ENCODE results near the gene DGAT2. TPM values are rescaled to one million over a fixed set of nuclear protein-coding genes. Genes with fewer than 3 reads are reported as not detected.

The DGAT2 gene
- total RNA-seq, 1 donor = 3.6 TPM

DNA sequence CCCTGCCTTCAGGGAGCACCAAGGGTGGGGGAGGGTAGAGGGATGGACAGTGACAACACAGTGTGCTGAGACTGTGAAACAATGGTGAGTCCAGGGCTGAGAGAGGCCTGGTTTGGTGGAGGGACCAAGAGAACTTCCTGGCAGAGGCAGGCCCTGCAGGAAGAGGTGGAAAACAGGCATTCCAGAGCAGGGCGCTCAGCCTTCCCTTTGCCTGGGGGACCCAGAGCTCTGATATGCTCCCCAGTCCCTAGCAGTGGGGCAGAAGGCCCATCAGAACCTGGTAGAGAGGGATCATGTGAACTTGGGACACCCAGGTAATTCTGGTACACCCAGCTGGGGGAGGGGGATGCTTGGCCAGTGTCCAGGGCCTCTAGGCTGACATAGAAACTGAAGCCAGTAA lies 29.2 kb downstream of the DGAT2 start:
- no peak overlapping the region for H3K27ac ChIP-seq (ENCODE audit: low read depth, low read length)
- no peaks in the 10 kb centered on the region for H4K20me1 ChIP-seq (ENCODE audit: insufficient read depth, low read length)
- peak; percentile 42 for DNase-seq (ENCODE audit: insufficient read length, low spot score, missing footprints)
- H3K27me3 ChIP-seq (ENCODE audit: insufficient read depth, low read length) = no peaks in the 10 kb centered on the region
- H3K79me2 ChIP-seq (ENCODE audit: insufficient read depth, low read length) = no peaks in the 10 kb centered on the region
- H3K36me3 ChIP-seq (ENCODE audit: insufficient read depth, low read length) = no peaks in the 10 kb centered on the region
- no peak for TF ChIP-seq CTCF (IDR thresholded peaks at IDR 0.05; ENCODE audit: extremely low read depth, low read depth, low read length)
- peak overlapping the region; percentile 60 for H2AFZ ChIP-seq (ENCODE audit: low read length)
- H3K9me3 ChIP-seq (ENCODE audit: low read depth, low read length) = no peaks in the 10 kb centered on the region
- peaks cover 3% of the 10 kb centered on the region for H3K4me1 ChIP-seq (ENCODE audit: insufficient read depth, low read length)
- H3K4me3 ChIP-seq (ENCODE audit: insufficient read depth, low read length) = no peak overlapping the region
- no peak overlapping the region for H3K4me2 ChIP-seq (ENCODE audit: insufficient read depth, low read length)

GRCh38 chr11:75800136-75800675 lies 31.6 kb downstream of the DGAT2 start:
- DNase-seq (ENCODE audit: insufficient read length, low spot score, missing footprints) = no peak
- TF ChIP-seq CTCF (IDR thresholded peaks at IDR 0.05; ENCODE audit: extremely low read depth, low read depth, low read length) = no peak
- Histone ChIP-seq H3K27me3 (ENCODE audit: insufficient read depth, low read length) (no peaks in the 10 kb centered on the region), H3K4me1 (ENCODE audit: insufficient read depth, low read length) (peaks cover 3% of the 10 kb centered on the region), H3K79me2 (ENCODE audit: insufficient read depth, low read length) (no peaks in the 10 kb centered on the region), H3K4me3 (ENCODE audit: insufficient read depth, low read length) (no peak overlapping the region), H3K36me3 (ENCODE audit: insufficient read depth, low read length) (no peaks in the 10 kb centered on the region), H3K4me2 (ENCODE audit: insufficient read depth, low read length) (no peak overlapping the region), H2AFZ (ENCODE audit: low read length) (no peak overlapping the region), H4K20me1 (ENCODE audit: insufficient read depth, low read length) (no peaks in the 10 kb centered on the region), H3K9me3 (ENCODE audit: low read depth, low read length) (no peaks in the 10 kb centered on the region), H3K27ac (ENCODE audit: low read depth, low read length) (no peak overlapping the region)

DNA sequence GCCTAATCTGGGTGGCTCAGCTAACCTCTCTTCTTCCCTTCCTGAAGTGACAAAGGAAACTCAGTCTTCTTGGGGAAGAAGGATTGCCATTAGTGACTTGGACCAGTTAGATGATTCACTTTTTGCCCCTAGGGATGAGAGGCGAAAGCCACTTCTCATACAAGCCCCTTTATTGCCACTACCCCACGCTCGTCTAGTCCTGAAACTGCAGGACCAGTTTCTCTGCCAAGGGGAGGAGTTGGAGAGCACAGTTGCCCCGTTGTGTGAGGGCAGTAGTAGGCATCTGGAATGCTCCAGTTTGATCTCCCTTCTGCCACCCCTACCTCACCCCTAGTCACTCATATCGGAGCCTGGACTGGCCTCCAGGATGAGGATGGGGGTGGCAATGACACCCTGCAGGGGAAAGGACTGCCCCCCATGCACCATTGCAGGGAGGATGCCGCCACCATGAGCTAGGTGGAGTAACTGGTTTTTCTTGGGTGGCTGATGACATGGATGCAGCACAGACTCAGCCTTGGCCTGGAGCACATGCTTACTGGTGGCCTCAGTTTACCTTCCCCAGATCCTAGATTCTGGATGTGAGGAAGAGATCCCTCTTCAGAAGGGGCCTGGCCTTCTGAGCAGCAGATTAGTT lies 32.3 kb downstream of the DGAT2 start:
- H3K27ac ChIP-seq (ENCODE audit: low read depth, low read length) = no peak overlapping the region
- DNase-seq (ENCODE audit: insufficient read length, low spot score, missing footprints) = peak; percentile 18
- H3K9me3 ChIP-seq (ENCODE audit: low read depth, low read length) = no peaks in the 10 kb centered on the region
- no peaks in the 10 kb centered on the region for H3K79me2 ChIP-seq (ENCODE audit: insufficient read depth, low read length)
- no peaks in the 10 kb centered on the region for H4K20me1 ChIP-seq (ENCODE audit: insufficient read depth, low read length)
- peaks cover 3% of the 10 kb centered on the region for H3K4me1 ChIP-seq (ENCODE audit: insufficient read depth, low read length)
- H2AFZ ChIP-seq (ENCODE audit: low read length) = no peak overlapping the region
- TF ChIP-seq CTCF (IDR thresholded peaks at IDR 0.05; ENCODE audit: extremely low read depth, low read depth, low read length) = no peak
- H3K4me3 ChIP-seq (ENCODE audit: insufficient read depth, low read length) = no peak overlapping the region
- H3K27me3 ChIP-seq (ENCODE audit: insufficient read depth, low read length) = no peaks in the 10 kb centered on the region
- H3K36me3 ChIP-seq (ENCODE audit: insufficient read depth, low read length) = no peaks in the 10 kb centered on the region
- H3K4me2 ChIP-seq (ENCODE audit: insufficient read depth, low read length) = no peak overlapping the region

DNA sequence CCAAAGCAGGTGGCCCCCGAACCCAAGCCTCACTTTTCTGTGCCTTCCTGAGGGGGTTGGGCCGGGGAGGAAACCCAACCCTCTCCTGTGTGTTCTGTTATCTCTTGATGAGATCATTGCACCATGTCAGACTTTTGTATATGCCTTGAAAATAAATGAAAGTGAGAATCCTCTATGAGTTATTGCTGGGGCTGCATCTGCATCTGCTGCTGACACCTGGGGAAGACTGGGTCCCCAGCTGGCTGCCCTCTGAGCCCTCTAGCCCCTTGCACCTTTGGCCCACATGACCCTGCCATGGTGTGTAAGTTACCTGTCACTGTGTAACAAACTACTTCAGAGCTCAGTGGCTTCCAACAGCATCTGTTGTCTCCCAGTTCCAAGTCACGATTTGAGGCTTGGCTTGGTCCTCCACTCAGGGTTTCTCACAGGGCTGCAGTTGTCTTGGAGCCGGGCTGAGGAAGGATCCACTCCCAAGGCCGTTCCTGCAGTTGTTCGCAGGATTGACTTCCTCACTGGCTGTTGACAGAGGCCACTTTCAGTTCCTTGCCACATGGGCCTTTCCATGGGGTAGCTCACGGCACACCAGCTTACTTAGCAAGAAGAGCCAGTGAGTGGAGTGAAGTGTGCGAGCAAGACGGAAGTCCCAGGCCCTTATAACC lies 32.9 kb downstream of the DGAT2 start:
- H4K20me1 ChIP-seq (ENCODE audit: insufficient read depth, low read length) = no peaks in the 10 kb centered on the region
- H3K27ac ChIP-seq (ENCODE audit: low read depth, low read length) = no peak overlapping the region

More for the DNA sequence above, 32.9 kb downstream of the DGAT2 start:
- Histone ChIP-seq H3K36me3 (ENCODE audit: insufficient read depth, low read length) (no peaks in the 10 kb centered on the region), H3K4me2 (ENCODE audit: insufficient read depth, low read length) (no peak overlapping the region), H3K4me3 (ENCODE audit: insufficient read depth, low read length) (no peak overlapping the region), H3K79me2 (ENCODE audit: insufficient read depth, low read length) (no peaks in the 10 kb centered on the region), H3K4me1 (ENCODE audit: insufficient read depth, low read length) (peaks cover 3% of the 10 kb centered on the region), H3K27me3 (ENCODE audit: insufficient read depth, low read length) (no peaks in the 10 kb centered on the region), H2AFZ (ENCODE audit: low read length) (no peak overlapping the region), H3K9me3 (ENCODE audit: low read depth, low read length) (no peaks in the 10 kb centered on the region)
- peak; percentile 56 for DNase-seq (ENCODE audit: insufficient read length, low spot score, missing footprints)
- TF ChIP-seq CTCF (IDR thresholded peaks at IDR 0.05; ENCODE audit: extremely low read depth, low read depth, low read length) = no peak

Data from osteoblast (primary cell).